Measurements from ENCODE around the gene TTC28.

GRCh38 chr22:28187612-28188011 lies 492.0 kb downstream of the TTC28 start:
- TF ChIP-seq CTCF (IDR thresholded peaks at IDR 0.05) (no peak), POLR2A (IDR thresholded peaks at IDR 0.05; ENCODE audit: low read depth) (no peak)

Measured in esophagus muscularis mucosa (tissue), 3 donors.